ENCODE data around the gene QSOX1.

DNA sequence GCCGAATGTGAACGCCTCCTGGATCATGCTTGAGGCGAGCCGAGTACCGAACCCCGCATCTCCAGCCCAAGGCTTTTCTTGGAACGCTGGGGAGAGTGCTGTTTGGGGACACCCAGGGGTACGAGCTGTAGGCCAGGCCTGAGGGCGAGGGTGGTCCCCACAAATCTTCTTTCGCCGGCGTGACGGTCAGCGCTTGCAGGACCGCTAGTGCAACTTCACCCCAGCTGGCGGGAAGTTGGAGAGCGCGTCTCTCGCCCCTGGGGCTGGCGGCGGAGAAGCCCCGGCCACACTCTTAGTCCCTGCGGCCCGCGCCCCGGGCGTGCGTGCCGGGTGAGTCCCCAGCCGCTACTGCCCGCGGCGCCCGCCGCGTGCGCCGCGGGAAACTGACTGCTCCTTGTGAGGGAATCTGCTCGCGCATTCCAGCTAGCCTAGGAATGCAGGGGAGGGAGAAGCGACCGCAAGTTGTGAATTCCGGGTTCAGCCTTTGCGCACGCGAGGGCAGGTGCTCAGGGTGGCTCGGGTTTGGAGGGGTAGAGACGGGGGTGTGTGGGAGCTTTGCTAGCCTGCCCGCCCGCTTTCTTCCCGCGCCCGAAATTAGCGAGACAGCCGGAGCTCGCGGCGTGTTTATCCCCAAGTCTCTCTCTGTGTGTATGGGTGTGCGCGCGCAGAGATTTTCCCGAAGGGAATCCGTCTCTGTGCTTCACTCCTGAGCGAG is 76.3 kb downstream of the QSOX1 start:
- TF ChIP-seq, protein P1, sequence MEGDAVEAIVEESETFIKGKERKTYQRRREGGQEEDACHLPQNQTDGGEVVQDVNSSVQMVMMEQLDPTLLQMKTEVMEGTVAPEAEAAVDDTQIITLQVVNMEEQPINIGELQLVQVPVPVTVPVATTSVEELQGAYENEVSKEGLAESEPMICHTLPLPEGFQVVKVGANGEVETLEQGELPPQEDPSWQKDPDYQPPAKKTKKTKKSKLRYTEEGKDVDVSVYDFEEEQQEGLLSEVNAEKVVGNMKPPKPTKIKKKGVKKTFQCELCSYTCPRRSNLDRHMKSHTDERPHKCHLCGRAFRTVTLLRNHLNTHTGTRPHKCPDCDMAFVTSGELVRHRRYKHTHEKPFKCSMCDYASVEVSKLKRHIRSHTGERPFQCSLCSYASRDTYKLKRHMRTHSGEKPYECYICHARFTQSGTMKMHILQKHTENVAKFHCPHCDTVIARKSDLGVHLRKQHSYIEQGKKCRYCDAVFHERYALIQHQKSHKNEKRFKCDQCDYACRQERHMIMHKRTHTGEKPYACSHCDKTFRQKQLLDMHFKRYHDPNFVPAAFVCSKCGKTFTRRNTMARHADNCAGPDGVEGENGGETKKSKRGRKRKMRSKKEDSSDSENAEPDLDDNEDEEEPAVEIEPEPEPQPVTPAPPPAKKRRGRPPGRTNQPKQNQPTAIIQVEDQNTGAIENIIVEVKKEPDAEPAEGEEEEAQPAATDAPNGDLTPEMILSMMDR (IDR thresholded peaks at IDR 0.05; ENCODE audit: insufficient read depth, low read length, poor library complexity, severe bottlenecking), result no peak
- TF ChIP-seq EZH2phosphoT487 (conservative IDR thresholded peaks at IDR 0.05; ENCODE audit: low read length), result no peak

All from SU-DHL-6 (cell line).